ENCODE data around the gene CEBPG.

The CEBPG gene

DNA sequence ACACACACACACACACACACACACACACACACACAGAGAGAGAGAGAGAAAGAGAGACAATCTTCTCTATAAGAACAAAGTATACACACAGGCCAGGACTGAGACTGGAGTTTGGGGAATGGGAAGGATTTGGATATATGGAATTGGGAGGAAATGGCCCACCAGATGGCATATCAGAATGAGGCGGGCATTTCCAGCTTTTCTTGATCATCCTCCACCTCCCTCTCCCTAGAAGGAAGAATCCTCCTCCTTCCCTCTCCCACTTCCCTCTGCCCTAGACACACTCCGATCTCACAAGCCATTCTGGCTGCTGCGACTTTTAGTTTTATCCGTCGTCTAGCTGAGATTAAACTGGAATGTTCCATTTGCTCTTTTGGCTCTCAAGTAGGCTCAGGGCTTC, 10.0 kb upstream of the CEBPG start:
- Histone ChIP-seq H3K4me3 (replicated peaks; ENCODE audit: insufficient read depth, low read length) (no peak overlapping the region), H3K27me3 (ENCODE audit: insufficient read depth, poor library complexity, severe bottlenecking) (no peaks in the 10 kb centered on the region), H3K27ac (replicated peaks) (no peak overlapping the region)
- no peak for DNase-seq (ENCODE audit: low read depth in 1 of 2, low spot score in 1 of 2)
- TF ChIP-seq, protein P1, sequence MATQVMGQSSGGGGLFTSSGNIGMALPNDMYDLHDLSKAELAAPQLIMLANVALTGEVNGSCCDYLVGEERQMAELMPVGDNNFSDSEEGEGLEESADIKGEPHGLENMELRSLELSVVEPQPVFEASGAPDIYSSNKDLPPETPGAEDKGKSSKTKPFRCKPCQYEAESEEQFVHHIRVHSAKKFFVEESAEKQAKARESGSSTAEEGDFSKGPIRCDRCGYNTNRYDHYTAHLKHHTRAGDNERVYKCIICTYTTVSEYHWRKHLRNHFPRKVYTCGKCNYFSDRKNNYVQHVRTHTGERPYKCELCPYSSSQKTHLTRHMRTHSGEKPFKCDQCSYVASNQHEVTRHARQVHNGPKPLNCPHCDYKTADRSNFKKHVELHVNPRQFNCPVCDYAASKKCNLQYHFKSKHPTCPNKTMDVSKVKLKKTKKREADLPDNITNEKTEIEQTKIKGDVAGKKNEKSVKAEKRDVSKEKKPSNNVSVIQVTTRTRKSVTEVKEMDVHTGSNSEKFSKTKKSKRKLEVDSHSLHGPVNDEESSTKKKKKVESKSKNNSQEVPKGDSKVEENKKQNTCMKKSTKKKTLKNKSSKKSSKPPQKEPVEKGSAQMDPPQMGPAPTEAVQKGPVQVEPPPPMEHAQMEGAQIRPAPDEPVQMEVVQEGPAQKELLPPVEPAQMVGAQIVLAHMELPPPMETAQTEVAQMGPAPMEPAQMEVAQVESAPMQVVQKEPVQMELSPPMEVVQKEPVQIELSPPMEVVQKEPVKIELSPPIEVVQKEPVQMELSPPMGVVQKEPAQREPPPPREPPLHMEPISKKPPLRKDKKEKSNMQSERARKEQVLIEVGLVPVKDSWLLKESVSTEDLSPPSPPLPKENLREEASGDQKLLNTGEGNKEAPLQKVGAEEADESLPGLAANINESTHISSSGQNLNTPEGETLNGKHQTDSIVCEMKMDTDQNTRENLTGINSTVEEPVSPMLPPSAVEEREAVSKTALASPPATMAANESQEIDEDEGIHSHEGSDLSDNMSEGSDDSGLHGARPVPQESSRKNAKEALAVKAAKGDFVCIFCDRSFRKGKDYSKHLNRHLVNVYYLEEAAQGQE (IDR thresholded peaks at IDR 0.05; ENCODE audit: insufficient replicate concordance, low read depth), result no peak
- TF ChIP-seq POLR2AphosphoS5 (IDR thresholded peaks at IDR 0.05; ENCODE audit: low read depth), result no peak
- TF ChIP-seq GABPA (IDR thresholded peaks at IDR 0.05; ENCODE audit: low read depth), result no peak
- TF ChIP-seq, protein P2, sequence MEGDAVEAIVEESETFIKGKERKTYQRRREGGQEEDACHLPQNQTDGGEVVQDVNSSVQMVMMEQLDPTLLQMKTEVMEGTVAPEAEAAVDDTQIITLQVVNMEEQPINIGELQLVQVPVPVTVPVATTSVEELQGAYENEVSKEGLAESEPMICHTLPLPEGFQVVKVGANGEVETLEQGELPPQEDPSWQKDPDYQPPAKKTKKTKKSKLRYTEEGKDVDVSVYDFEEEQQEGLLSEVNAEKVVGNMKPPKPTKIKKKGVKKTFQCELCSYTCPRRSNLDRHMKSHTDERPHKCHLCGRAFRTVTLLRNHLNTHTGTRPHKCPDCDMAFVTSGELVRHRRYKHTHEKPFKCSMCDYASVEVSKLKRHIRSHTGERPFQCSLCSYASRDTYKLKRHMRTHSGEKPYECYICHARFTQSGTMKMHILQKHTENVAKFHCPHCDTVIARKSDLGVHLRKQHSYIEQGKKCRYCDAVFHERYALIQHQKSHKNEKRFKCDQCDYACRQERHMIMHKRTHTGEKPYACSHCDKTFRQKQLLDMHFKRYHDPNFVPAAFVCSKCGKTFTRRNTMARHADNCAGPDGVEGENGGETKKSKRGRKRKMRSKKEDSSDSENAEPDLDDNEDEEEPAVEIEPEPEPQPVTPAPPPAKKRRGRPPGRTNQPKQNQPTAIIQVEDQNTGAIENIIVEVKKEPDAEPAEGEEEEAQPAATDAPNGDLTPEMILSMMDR (IDR thresholded peaks at IDR 0.05; ENCODE audit: insufficient read depth, low read length), result no peak
- TF ChIP-seq SPI1 (IDR thresholded peaks at IDR 0.05; ENCODE audit: borderline replicate concordance, low read depth), result no peak

DNA sequence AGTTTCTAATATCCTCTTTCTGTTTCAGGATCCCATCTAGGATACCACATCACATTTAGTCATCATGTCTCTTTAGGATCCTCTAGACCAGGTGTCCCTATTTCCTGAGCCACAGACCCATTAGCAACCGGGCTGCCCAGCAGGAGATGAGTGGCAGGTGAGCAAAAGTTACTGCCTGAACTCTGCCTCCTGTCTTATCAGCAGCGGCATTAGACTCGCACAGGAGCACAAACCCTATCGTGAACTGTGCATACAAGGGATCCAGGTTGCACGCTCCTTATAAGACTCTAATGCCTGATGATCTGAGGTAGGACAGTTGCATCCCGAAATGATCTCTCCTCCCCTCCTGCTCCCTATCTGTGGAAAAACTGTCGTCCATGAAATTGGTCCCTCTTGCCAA, 7.8 kb upstream of the CEBPG start:
- no peak overlapping the region for H3K4me3 ChIP-seq (replicated peaks; ENCODE audit: insufficient read depth, low read length)
- H3K27ac ChIP-seq (replicated peaks), result no peak overlapping the region
- no peaks in the 10 kb centered on the region for H3K27me3 ChIP-seq (ENCODE audit: insufficient read depth, poor library complexity, severe bottlenecking)
- TF ChIP-seq, protein P1 (IDR thresholded peaks at IDR 0.05; ENCODE audit: insufficient replicate concordance, low read depth), result no peak
- TF ChIP-seq POLR2AphosphoS5 (IDR thresholded peaks at IDR 0.05; ENCODE audit: low read depth) (no peak), SPI1 (IDR thresholded peaks at IDR 0.05; ENCODE audit: borderline replicate concordance, low read depth) (no peak), GABPA (IDR thresholded peaks at IDR 0.05; ENCODE audit: low read depth) (no peak)
- TF ChIP-seq, protein P2 (IDR thresholded peaks at IDR 0.05; ENCODE audit: insufficient read depth, low read length), result no peak
- no peak for DNase-seq (ENCODE audit: low read depth in 1 of 2, low spot score in 1 of 2)

DNA sequence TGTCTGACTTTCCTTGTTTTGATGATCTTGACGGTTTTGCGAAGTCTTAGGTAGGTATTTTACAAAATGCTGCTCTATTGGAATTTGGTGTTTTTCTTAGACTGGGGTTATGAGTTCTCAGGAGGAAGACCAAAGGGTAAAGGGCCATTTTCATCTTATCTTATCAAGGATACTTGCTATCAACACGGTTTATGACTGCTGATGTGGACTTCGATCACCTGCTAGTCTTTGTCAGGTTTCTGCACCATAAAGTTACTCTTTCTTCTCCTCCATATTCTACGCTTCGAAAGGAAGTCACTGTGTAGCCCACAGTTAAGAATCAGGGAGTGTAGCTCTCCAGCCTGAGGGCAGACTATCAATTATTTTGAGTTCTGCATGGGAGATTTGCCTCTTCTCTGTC, 7.4 kb upstream of the CEBPG start:
- DNase-seq (ENCODE audit: low read depth in 1 of 2, low spot score in 1 of 2), result no peak
- no peak for TF ChIP-seq POLR2AphosphoS5 (IDR thresholded peaks at IDR 0.05; ENCODE audit: low read depth)
- TF ChIP-seq, protein P2 (IDR thresholded peaks at IDR 0.05; ENCODE audit: insufficient read depth, low read length), result no peak
- TF ChIP-seq, protein P1 (IDR thresholded peaks at IDR 0.05; ENCODE audit: insufficient replicate concordance, low read depth), result no peak
- TF ChIP-seq SPI1 (IDR thresholded peaks at IDR 0.05; ENCODE audit: borderline replicate concordance, low read depth), result no peak
- no peak for TF ChIP-seq GABPA (IDR thresholded peaks at IDR 0.05; ENCODE audit: low read depth)
- no peak overlapping the region for H3K27ac ChIP-seq (replicated peaks)
- H3K4me3 ChIP-seq (replicated peaks; ENCODE audit: insufficient read depth, low read length), result no peak overlapping the region
- H3K27me3 ChIP-seq (ENCODE audit: insufficient read depth, poor library complexity, severe bottlenecking), result no peaks in the 10 kb centered on the region
